GM18873 (cell line): ENCODE measurements around the gene SLC27A3.

Experiments used
- ATAC-seq: cut with Tn5 transposase; IDR thresholded peaks from one replicate; pipeline ENCODE4 v1.9.1; 2021; ENCODE audit warnings: mild to moderate bottlenecking, moderate library complexity, moderate number of reproducible peaks; ENCODE audit not compliant: unreplicated experiment, low FRiP score

Gene SLC27A3

GRCh38 chr1:153795934-153796785 lies 21.0 kb downstream of the SLC27A3 start:
- ATAC-seq, result no peak

GRCh38 chr1:153796786-153797659 lies 21.8 kb downstream of the SLC27A3 start:
- ATAC-seq, result no peak

GRCh38 chr1:153798468-153798780 lies 23.2 kb downstream of the SLC27A3 start:
- ATAC-seq, result no peak

GRCh38 chr1:153799016-153799415 lies 23.8 kb downstream of the SLC27A3 start:
- no peak for ATAC-seq

- no peak for ATAC-seq
Measured at GRCh38 chr1:153799566-153800465, 24.6 kb downstream of the SLC27A3 start.

- ATAC-seq, result no peak
Measured at GRCh38 chr1:153800516-153800915, 25.3 kb downstream of the SLC27A3 start.

GRCh38 chr1:153801028-153801625 lies 25.9 kb downstream of the SLC27A3 start:
- no peak for ATAC-seq

GRCh38 chr1:153801786-153802697 lies 26.8 kb downstream of the SLC27A3 start:
- no peak for ATAC-seq

GRCh38 chr1:153803470-153804056 lies 28.4 kb downstream of the SLC27A3 start:
- ATAC-seq, result no peak

- no peak for ATAC-seq
Measured at GRCh38 chr1:153804112-153804511, 28.9 kb downstream of the SLC27A3 start.

- ATAC-seq, result peak; percentile 72
Measured at GRCh38 chr1:153805042-153805745, 30.0 kb downstream of the SLC27A3 start.

GRCh38 chr1:153805886-153806719 lies 30.9 kb downstream of the SLC27A3 start:
- ATAC-seq, result no peak

- ATAC-seq, result no peak
Measured at GRCh38 chr1:153816283-153816889, 41.2 kb downstream of the SLC27A3 start.

- ATAC-seq, result no peak
Measured at GRCh38 chr1:153818876-153819275, 43.7 kb downstream of the SLC27A3 start.

- no peak for ATAC-seq
Measured at GRCh38 chr1:153827168-153827964, 52.2 kb downstream of the SLC27A3 start.
